Activated T-helper 2 cell treated with anti-CD3 and anti-CD28 coated beads, Interferon-gamma antibody, Interleukin-2, Interleukin-4, amounts not matched to agents 10 μg/mL and 5 μg/mL and 100 μg/mL, durations not matched to agents 14 hours and 24 hours and 36 hours (primary cell): ENCODE measurements around the gene CDH13. TPM values are rescaled to one million over a fixed set of nuclear protein-coding genes. Genes with fewer than 3 reads are reported as not detected.

Experiments used
- DNase-seq: peaks from one replicate; pipeline ENCODE4 v3.0.0; 2021; ENCODE audit warnings: low spot score
- H3K27ac Mint-ChIP-seq: one replicate; pipeline ENCODE4 v1.8.0; 2021; ENCODE audit warnings: mixed read lengths
- H3K27me3 Mint-ChIP-seq: one replicate; pipeline ENCODE4 v1.8.0; 2021; ENCODE audit warnings: low read depth, mixed read lengths
- H3K36me3 Mint-ChIP-seq: one replicate; pipeline ENCODE4 v1.8.0; 2021; ENCODE audit warnings: low read depth, mixed read lengths
- H3K4me1 Mint-ChIP-seq: one replicate; pipeline ENCODE4 v1.8.0; 2021; ENCODE audit warnings: low read depth, mixed read lengths
- H3K4me3 Mint-ChIP-seq: one replicate; pipeline ENCODE4 v1.8.0; 2021; ENCODE audit warnings: low read depth, mild to moderate bottlenecking, moderate library complexity, mixed read lengths
- H3K9me3 Mint-ChIP-seq: one replicate; pipeline ENCODE4 v1.8.0; 2021; ENCODE audit warnings: mixed read lengths
- intact Hi-C: fragments of 100-400 bp; cut with micrococcal nuclease; formaldehyde crosslinking; loops from one replicate; pipeline ENCODE4 v1.15.1; 2023
- total RNA-seq: library from RNA; stranded (reverse); gene quantifications from 2 replicates; pipeline ENCODE4 v1.2.3, GENCODE V29; 2022

Gene CDH13
- total RNA-seq, 1 donor from 2014 or later = not detected

DNA sequence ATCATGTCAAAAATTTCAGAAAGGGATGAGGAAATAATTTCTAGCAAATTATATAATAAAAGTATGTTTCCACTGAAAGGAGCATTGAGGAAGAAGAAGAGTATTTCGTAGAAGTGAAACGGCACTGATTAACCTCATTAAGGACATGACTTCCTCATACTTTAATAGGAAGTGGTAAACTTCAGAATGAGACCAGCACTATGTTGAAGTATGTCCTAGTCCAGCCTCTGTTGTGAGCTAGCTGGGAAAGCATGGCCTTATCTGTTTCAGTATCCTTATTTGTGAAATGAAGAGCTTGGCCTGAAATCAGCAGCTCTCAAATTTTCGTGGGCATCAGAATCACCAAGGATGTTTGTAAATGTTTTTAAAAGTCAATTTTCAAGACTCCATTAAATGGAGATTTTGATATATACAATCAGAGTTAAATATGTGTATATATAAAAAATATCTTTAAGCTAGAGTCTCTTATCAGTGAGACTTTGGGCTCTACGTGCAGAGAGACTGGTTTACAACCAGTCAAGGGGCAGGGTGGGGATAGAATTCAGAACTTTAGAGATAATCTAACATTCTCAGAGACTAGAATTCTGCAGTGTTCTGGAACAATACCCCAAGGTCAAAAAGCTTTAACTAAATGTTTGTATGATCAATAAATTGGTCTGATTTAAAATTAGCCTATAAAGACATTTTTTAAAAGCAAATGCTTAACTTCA is 365.4 kb downstream of the CDH13 start:
- H3K36me3 Mint-ChIP-seq = no peaks in the 10 kb centered on the region
- no peak overlapping the region for H3K4me3 Mint-ChIP-seq
- peaks cover 9% of the 10 kb centered on the region for H3K9me3 Mint-ChIP-seq
- H3K4me1 Mint-ChIP-seq = no peaks in the 10 kb centered on the region
- intact Hi-C loops = no loop called here
- DNase-seq = no peak
- no peak overlapping the region for H3K27ac Mint-ChIP-seq
- no peaks in the 10 kb centered on the region for H3K27me3 Mint-ChIP-seq

DNA sequence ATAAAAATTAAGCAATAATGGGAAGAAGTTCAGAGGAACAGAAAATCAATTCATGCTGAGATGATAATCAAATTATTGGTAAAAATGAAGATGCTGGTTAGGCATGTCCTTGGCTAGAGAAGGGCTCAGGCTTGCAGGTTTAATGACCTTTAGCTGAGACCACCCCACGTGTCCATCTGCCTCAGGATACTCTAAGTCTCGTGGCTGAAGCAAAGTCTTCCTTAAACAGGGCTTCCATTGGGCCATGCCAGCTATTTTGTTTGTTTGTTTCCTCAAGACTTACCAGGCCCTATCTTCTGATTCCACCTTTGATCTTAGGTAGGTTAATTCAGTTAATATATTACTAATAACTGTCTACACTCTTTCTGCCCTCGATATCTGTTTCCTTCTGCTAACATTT is 366.0 kb downstream of the CDH13 start:
- intact Hi-C loops = no loop called here
- H3K27ac Mint-ChIP-seq = no peak overlapping the region
- no peaks in the 10 kb centered on the region for H3K27me3 Mint-ChIP-seq
- no peak for DNase-seq
- H3K9me3 Mint-ChIP-seq = peaks cover 9% of the 10 kb centered on the region
- H3K4me3 Mint-ChIP-seq = no peak overlapping the region
- H3K4me1 Mint-ChIP-seq = no peaks in the 10 kb centered on the region
- no peaks in the 10 kb centered on the region for H3K36me3 Mint-ChIP-seq

DNA sequence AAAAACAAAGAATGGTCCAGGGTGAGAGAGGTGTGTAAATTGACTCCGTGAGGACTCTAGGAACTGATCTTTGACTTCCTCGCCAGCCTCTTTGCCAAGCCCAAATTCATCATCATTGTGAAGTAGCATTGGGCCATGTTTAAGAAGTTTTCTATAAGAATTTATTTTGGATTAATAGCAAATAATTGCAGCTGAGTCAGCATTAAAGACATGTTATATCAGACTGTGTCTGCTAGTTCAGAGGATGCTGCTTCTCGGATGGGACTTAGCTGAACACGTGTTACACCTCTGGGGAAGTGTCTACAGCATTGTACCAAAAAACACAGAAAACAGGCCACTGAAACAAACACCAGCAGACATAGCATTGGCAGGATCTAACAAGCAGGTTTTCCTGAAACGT is 366.6 kb downstream of the CDH13 start:
- Mint-ChIP-seq H3K27me3 (no peaks in the 10 kb centered on the region), H3K4me1 (no peaks in the 10 kb centered on the region), H3K27ac (no peak overlapping the region), H3K36me3 (no peaks in the 10 kb centered on the region), H3K4me3 (no peak overlapping the region), H3K9me3 (peaks cover 9% of the 10 kb centered on the region)
- intact Hi-C loops = no loop called here
- no peak for DNase-seq

DNA sequence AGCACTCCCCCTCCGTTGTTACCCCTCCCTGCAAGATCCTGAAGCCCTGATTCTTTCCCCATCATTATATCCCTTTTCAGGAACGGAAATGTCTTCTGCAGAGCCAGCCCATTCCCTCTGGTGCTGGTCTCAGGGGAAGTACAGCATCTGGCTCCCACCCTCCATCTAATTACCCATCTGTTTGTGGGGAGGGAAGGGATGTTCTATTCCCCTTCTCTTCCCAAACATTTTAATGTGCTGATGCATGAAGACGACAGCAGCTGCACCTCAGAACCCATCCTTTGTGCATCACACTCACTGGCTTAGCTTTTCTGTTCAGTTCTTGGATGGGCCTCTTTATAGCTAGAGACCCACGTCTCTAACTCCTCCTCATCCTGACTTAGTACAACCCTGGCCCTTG is 367.2 kb downstream of the CDH13 start:
- DNase-seq = no peak
- no peak overlapping the region for H3K4me3 Mint-ChIP-seq
- no peaks in the 10 kb centered on the region for H3K36me3 Mint-ChIP-seq
- no peak overlapping the region for H3K27ac Mint-ChIP-seq
- H3K4me1 Mint-ChIP-seq = no peaks in the 10 kb centered on the region
- peaks cover 12% of the 10 kb centered on the region for H3K9me3 Mint-ChIP-seq
- intact Hi-C loops = no loop called here
- H3K27me3 Mint-ChIP-seq = no peaks in the 10 kb centered on the region

DNA sequence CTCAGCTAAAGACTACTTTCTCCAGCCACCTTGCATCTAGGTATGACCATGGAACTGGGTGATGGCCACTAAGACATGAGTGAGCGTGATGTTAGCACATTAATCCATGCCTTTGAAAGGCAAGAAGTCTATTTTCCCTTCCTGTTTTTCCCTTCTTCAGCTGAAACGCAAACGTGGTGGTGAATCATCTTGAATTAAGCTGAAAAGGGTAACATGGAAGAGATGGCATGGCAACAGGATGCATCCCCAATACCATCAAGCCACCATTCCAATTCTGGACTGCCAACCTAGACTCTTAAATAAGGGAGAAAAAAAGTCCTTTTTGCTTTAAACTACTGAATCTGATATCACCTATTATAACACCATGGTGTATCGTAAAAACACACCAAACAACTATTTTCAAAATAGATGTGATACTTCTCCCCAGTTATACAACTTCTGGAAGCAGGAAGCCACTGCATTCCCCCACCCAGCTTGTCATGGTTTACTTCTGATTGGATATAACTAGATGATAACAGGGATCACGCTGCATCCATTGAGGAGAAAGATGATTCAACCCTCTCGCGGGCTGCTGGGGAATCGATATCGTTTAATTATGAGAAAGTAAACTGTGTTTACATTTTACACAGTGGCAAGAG is 368.6 kb downstream of the CDH13 start:
- intact Hi-C loops = no loop called here
- H3K4me3 Mint-ChIP-seq = no peak overlapping the region
- H3K4me1 Mint-ChIP-seq = no peaks in the 10 kb centered on the region
- H3K9me3 Mint-ChIP-seq = peaks cover 10% of the 10 kb centered on the region
- DNase-seq = no peak
- no peaks in the 10 kb centered on the region for H3K36me3 Mint-ChIP-seq
- no peak overlapping the region for H3K27ac Mint-ChIP-seq
- no peaks in the 10 kb centered on the region for H3K27me3 Mint-ChIP-seq

DNA sequence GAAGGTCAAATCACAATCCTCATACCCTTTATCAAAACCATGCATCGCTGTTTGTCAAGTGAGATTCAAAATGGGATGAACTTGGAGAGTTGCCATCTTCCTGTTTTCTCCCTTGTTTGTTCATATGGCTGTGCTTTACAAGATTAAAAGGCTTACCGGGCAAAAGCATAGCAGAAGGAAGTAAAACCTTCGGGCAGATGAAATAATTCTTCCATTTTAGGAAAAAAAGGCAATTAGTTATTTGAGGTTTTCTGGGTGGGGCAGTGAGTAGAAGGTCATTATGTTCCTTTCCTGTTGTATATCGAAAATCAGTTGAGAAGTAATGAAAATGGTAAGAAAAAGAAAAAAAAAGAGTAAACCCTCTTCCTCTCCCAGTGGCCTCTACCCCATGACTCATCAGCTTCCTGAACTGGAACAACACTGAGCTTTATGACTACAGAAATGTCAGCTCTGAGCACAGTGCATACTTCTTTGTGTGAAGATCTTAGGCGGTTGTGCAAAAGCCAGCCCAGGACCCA is 369.2 kb downstream of the CDH13 start:
- H3K4me1 Mint-ChIP-seq = no peaks in the 10 kb centered on the region
- intact Hi-C loops = no loop called here
- no peak overlapping the region for H3K27ac Mint-ChIP-seq
- no peaks in the 10 kb centered on the region for H3K36me3 Mint-ChIP-seq
- H3K9me3 Mint-ChIP-seq = peaks cover 13% of the 10 kb centered on the region
- no peaks in the 10 kb centered on the region for H3K27me3 Mint-ChIP-seq
- no peak for DNase-seq
- H3K4me3 Mint-ChIP-seq = no peak overlapping the region

DNA sequence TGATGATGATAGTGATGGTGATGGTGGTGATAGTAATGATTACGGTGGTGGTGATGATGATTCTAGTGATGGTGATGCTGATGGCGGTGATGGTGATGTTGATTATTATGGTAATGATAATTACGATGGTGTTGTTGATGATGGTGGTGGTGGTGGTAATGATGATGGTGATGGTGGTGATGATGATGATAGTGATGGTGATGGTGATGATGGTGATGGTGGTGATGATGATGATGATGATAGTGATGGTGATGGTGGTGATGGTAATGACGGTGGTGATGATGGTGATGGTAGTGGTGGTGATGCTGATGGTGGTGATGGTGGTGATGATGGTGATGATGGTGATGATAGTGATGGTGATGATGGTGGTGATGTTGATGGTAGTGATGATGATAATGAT is 370.0 kb downstream of the CDH13 start:
- no peak for DNase-seq
- Mint-ChIP-seq H3K27me3 (no peaks in the 10 kb centered on the region), H3K4me1 (no peaks in the 10 kb centered on the region), H3K36me3 (no peaks in the 10 kb centered on the region), H3K4me3 (no peak overlapping the region), H3K9me3 (peaks cover 13% of the 10 kb centered on the region), H3K27ac (no peak overlapping the region)
- intact Hi-C loops = no loop called here

DNA sequence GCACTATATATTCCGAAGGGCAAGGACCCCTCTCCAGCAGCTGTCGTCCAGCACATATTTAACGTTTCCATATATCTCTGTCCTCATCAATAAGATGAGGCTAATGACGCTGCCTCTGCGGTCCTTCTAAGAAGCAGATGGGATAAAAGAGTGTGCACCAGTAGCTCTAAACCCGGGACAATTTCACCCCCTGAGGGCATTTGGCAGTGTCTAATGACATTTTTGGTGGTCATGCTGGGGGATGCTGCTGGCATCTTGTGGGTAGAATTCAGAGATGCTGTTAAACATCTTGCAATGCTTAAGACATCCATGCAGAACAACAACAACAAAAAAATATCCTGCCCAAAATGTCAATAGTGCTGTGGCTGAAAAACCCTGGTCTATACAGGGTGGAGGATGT is 372.9 kb downstream of the CDH13 start:
- H3K27me3 Mint-ChIP-seq = no peaks in the 10 kb centered on the region
- H3K4me3 Mint-ChIP-seq = no peak overlapping the region
- H3K9me3 Mint-ChIP-seq = peaks cover 12% of the 10 kb centered on the region
- no peak overlapping the region for H3K27ac Mint-ChIP-seq
- DNase-seq = no peak
- no peaks in the 10 kb centered on the region for H3K4me1 Mint-ChIP-seq
- H3K36me3 Mint-ChIP-seq = no peaks in the 10 kb centered on the region
- intact Hi-C loops = no loop called here

DNA sequence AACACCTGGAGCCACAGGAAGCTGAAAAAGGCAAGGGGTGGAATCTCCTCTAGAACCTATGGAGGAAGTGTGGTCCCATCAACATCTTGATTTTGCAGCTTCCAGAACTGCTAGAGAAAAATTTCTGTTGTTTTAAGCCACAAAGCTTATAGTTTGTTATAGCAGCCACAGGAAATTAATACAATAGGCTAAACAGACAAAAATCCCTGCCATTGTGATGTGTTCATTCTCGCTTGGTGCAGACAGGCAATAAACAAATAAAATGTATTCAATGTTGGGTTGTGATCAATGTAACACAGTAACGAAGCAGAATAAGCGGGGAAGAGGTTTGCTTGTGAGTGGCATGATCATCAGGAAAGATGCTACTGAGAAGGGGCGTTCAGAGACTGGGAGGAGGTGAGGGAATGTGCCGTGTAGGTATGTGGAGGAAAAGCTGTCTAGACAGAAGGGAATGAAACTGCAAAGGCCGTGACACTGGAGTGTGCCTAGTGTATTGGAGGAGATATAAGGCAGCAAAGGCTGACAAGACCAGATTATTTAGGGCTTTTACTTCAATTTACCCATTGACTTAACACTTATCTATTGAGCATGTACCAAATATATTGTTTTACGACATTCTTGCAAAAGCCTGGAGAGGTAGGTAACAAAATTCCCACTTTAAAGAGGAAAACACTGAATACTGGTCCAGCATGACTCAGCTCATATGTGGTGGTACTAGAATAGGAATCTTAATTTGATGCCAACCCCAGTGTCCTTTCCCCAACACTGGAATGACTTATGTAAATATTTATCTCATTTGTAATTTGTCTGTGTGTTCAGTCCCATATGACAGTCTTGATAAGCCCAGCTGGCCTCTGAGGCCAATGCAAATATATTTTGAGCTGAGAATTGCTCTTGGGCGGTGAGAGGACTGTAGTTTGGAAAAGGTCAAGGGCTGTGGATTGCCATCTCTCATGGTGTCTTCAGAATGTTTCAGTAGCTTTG is 375.9 kb downstream of the CDH13 start:
- Mint-ChIP-seq H3K27ac (no peak overlapping the region), H3K27me3 (no peaks in the 10 kb centered on the region), H3K4me3 (no peak overlapping the region), H3K4me1 (no peaks in the 10 kb centered on the region), H3K36me3 (no peaks in the 10 kb centered on the region), H3K9me3 (peaks cover 9% of the 10 kb centered on the region)
- no peak for DNase-seq
- intact Hi-C loops = no loop called here

DNA sequence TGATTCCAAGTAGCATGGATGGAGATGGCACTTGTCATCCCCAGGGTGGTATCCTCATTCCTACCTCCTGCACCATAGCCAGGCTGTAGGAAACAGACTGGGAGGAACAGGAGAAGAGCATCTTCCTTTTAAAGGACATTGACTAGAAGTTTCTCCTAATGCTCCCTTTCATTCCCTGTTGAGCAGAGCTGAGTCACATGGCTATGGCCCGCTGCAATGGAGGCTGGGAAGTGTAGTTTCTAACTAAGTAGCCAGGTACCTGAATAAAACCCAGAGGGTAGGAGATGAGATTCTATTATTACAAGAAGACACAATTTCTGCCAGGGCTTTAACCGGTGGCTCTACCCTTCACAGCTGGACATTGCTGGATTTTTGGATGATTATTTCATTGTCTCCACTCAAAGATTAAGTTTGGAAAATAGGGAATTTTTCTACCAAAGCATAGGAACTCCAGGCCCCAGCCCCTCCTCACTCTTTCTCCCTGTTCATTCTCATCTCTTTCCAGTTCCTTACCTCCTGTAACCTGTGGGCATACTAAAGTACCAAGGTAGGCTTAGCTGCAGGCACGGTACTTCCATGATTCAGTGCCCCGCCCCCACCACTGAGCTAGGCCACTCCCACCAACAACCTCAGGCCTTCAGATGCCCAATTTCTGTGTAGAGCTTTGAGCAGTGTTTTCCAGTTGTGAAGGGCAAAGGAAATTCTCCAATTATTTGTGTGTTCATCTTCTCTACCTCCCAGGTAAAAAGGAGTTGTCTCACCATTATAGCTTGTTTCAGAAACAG is 378.3 kb downstream of the CDH13 start:
- H3K4me3 Mint-ChIP-seq = no peak overlapping the region
- no peaks in the 10 kb centered on the region for H3K36me3 Mint-ChIP-seq
- H3K27me3 Mint-ChIP-seq = no peaks in the 10 kb centered on the region
- DNase-seq = no peak
- peaks cover 3% of the 10 kb centered on the region for H3K9me3 Mint-ChIP-seq
- intact Hi-C loops = no loop called here
- H3K27ac Mint-ChIP-seq = no peak overlapping the region
- H3K4me1 Mint-ChIP-seq = no peaks in the 10 kb centered on the region

DNA sequence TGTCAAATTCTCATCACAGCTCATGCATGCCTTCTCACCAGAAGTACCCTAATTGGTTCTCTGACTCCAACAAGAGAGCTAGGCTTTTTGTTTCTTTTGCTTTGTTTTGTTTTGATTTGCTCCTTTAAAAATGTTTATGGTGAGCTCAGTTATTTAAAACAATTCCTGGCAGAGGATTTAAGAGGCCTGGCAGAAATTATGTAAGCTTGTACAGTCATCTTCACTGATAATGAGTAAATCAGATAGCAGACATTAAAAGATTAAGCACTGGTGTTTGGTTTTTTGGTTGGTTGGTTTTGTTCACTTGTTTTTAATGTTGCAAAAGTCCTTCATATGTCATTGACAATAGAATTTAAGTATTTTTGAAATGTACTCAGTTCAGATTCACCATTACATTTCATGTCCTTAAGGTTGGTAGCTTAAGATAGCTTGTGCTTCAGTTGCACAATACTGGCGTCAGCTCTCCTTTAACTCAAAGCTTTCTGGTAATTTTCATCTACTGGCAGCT is 378.9 kb downstream of the CDH13 start:
- H3K4me3 Mint-ChIP-seq = no peak overlapping the region
- intact Hi-C loops = no loop called here
- no peaks in the 10 kb centered on the region for H3K4me1 Mint-ChIP-seq
- H3K9me3 Mint-ChIP-seq = peaks cover 3% of the 10 kb centered on the region
- no peaks in the 10 kb centered on the region for H3K27me3 Mint-ChIP-seq
- no peaks in the 10 kb centered on the region for H3K36me3 Mint-ChIP-seq
- H3K27ac Mint-ChIP-seq = no peak overlapping the region
- DNase-seq = no peak
